Right atrium auricular region (tissue), 2 donors: ENCODE data around the gene AJM1. TPM values are rescaled to one million over a fixed set of nuclear protein-coding genes. Genes with fewer than 3 reads are reported as not detected.

Experiments
- DNase-seq: peaks from one replicate; pipeline ENCODE4 v3.0.0-alpha.2; 2019; ENCODE audit warnings: low spot score
- H3K27ac ChIP-seq, 2 donors: fragments of 200-600 bp; sonication (generic); 1 replicate in 1 of 2; 2 replicates in 1 of 2; pipeline ENCODE4 v1.5.1; 2016 to 2019
- H3K27me3 ChIP-seq, 2 donors: fragments of 200-600 bp; sonication (generic); one replicate each; pipeline versions ENCODE4 v1.5.1 to v1.6.0; 2017 to 2019
- H3K36me3 ChIP-seq: fragments of 200-600 bp; sonication (generic); one replicate; pipeline ENCODE4 v1.5.1; 2016
- H3K4me1 ChIP-seq, 2 donors: fragments of 200-600 bp; sonication (generic); one replicate each; pipeline versions ENCODE4 v1.5.1 to v1.6.0; 2017 to 2019
- H3K4me3 ChIP-seq, 2 donors: fragments of 200-600 bp; sonication (generic); 1 replicate in 1 of 2; 2 replicates in 1 of 2; pipeline ENCODE4 v1.5.1; 2017 to 2019; ENCODE audit warnings: mild to moderate bottlenecking in 1 of 2, moderate library complexity in 1 of 2
- H3K9me3 ChIP-seq, 2 donors: fragments of 200-600 bp; sonication (generic); one replicate each; pipeline ENCODE4 v1.5.1; 2019
- total RNA-seq, 2 donors: library from RNA; depleted of rRNA; stranded (reverse); fragments of >200 nt; gene quantifications; one replicate each; pipeline ENCODE4 v1.1.0, GENCODE V29; 2016
- TF ChIP-seq, protein P1 (sequence below), 2 donors: fragments of 200-600 bp; sonication (generic); IDR thresholded peaks; one replicate each; pipeline ENCODE4 v1.5.1; 2019; ENCODE audit warnings: antibody characterized with exemption in 2 of 2

Gene AJM1
- total RNA-seq, 2 donors from 2014 or later: 2.7 to 3.0 TPM

- Histone ChIP-seq H3K4me3 (peak overlapping the region; percentile 58 to 73), H3K27ac (peak overlapping the region; percentile 93 to 96), H3K36me3 (peaks cover 18% of the 10 kb centered on the region), H3K9me3 (no peaks in the 10 kb centered on the region), H3K27me3 (no peaks in the 10 kb centered on the region), H3K4me1 (peaks cover 0 to 66% of the 10 kb centered on the region in 2 donors)
- no peak for DNase-seq
- TF ChIP-seq, protein P1, sequence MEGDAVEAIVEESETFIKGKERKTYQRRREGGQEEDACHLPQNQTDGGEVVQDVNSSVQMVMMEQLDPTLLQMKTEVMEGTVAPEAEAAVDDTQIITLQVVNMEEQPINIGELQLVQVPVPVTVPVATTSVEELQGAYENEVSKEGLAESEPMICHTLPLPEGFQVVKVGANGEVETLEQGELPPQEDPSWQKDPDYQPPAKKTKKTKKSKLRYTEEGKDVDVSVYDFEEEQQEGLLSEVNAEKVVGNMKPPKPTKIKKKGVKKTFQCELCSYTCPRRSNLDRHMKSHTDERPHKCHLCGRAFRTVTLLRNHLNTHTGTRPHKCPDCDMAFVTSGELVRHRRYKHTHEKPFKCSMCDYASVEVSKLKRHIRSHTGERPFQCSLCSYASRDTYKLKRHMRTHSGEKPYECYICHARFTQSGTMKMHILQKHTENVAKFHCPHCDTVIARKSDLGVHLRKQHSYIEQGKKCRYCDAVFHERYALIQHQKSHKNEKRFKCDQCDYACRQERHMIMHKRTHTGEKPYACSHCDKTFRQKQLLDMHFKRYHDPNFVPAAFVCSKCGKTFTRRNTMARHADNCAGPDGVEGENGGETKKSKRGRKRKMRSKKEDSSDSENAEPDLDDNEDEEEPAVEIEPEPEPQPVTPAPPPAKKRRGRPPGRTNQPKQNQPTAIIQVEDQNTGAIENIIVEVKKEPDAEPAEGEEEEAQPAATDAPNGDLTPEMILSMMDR (IDR thresholded peaks at IDR 0.05): no peak
Observed at GRCh38 chr9:136847088-136847825, 5.0 kb downstream of the AJM1 start.

GRCh38 chr9:136847826-136848392 is 5.6 kb downstream of the AJM1 start:
- Histone ChIP-seq H3K27ac (peak overlapping the region; percentile 93 to 96), H3K9me3 (no peaks in the 10 kb centered on the region), H3K4me3 (peak overlapping the region; percentile 58 to 73), H3K27me3 (no peaks in the 10 kb centered on the region), H3K4me1 (peaks cover 0 to 60% of the 10 kb centered on the region in 2 donors), H3K36me3 (peaks cover 18% of the 10 kb centered on the region)
- TF ChIP-seq, protein P1 (IDR thresholded peaks at IDR 0.05): no peak
- DNase-seq: peak; percentile 94

DNA sequence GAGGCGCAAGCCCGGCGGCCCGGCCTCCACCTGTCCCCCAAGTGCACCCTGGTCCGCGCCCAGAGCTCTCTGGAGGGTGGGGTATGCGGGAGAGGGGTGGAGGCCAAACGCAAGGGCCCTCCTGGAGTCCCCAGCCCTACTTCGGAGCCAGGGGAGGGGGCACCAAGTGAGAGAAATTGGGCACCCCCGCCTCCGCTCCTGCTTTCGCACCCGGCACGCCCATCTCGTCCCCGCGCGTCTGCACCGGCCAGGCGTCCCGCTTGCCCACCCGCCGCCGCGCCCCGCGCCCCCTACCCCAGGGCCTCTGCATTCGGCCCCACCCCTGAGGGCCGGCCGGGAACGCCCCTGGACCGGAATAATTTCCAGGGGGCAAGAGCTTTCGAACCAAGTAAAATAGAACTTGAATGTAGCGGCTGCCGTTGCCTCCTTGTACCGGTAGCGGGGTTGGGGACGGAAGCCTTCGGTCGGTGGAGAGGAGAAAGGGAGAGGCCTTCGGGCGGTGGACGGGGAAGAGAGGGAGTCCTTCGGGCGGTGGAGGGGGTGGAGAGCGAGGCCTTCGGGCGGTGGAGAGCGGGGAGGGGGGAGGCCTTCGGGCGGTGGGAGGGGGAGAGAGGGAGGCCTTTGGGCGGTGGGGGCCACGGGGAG is 6.2 kb downstream of the AJM1 start:
- H3K4me3 ChIP-seq: peak overlapping the region; percentile 58 to 73
- H3K4me1 ChIP-seq: peaks cover 0 to 54% of the 10 kb centered on the region in 2 donors
- peaks cover 18% of the 10 kb centered on the region for H3K36me3 ChIP-seq
- H3K27me3 ChIP-seq: no peaks in the 10 kb centered on the region
- DNase-seq: no peak
- H3K9me3 ChIP-seq: no peaks in the 10 kb centered on the region
- H3K27ac ChIP-seq: peak overlapping the region; percentile 93 to 96
- TF ChIP-seq, protein P1 (IDR thresholded peaks at IDR 0.05): no peak

DNA sequence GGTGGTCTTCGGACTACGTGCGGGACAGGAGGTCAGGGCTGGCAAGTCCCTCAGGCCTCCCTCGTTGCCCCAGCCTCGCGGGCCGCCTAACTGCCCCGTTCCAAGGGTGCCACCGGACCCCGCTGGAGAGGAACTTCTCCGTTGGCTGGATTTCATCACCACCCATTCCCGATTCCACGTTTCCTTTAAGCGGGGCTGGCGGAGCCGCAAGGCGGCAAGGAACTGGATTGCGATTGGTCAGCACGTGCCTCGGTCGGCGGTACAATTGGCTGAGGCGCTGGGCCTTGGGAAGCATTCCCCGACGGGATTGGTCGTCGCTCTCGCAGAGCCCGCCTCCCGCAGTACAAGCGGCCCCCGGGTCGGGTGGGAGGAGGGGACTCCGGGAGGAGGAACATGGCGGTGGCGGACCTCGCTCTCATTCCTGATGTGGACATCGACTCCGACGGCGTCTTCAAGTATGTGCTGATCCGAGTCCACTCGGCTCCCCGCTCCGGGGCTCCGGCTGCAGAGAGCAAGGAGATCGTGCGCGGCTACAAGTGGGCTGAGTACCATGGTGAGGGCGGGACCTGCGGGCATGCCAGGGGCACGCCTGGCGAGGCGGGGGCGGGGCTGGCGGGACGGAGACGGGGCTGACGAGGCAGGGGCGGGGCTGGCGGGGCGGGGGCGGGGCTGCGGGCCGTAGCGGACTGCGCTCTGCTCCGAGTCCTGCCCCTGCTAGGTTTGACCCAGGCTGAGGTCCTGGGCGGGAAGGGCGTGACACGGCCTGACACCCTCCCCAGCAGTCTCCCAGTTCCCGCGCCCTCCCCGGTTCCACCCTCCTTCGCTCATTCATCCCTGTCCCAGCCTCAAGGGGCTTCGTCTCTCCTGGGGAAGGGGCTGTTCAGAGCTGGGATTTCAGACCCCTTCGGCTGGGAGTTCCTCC is 7.0 kb downstream of the AJM1 start, which contains the start of gene PHPT1:
Gene PHPT1 (plus strand): TSS at position 372 of the 922 bp plus-strand sequence. CDS start 22 bp downstream, at position 394.
- Histone ChIP-seq H3K27ac (peak within 1 kb of the TSS; percentile 93 to 96), H3K4me3 (peak within 1 kb of the TSS; percentile 58 to 73), H3K27me3 (no peaks in the 10 kb centered on the region), H3K4me1 (peaks cover 0 to 46% of the 10 kb centered on the region in 2 donors), H3K9me3 (no peaks in the 10 kb centered on the region), H3K36me3 (peaks cover 18% of the 10 kb centered on the region)
- DNase-seq: peak; percentile 99
- TF ChIP-seq, protein P1 (IDR thresholded peaks at IDR 0.05): no peak
